ENCODE measurements around the gene SYT3.

GRCh38 chr19:50601407-50602088 lies 38.1 kb downstream of the SYT3 start:
- no peak for TF ChIP-seq FOXM1 (IDR thresholded peaks at IDR 0.05; ENCODE audit: borderline replicate concordance)
- no peak for TF ChIP-seq FOXA1 (IDR thresholded peaks at IDR 0.05)
- TF ChIP-seq ELF4 (IDR thresholded peaks at IDR 0.05), result no peak
- TF ChIP-seq NFRKB (IDR thresholded peaks at IDR 0.05), result no peak

Data from HEK293T (cell line).